Neuron (in vitro differentiated cells): Measurements from ENCODE around the gene FBH1.

Experiments
- H2AFZ ChIP-seq: one replicate; pipeline ENCODE4 v1.6.1; 2013; ENCODE audit warnings: low read depth, mild to moderate bottlenecking, inconsistent platforms, low read length, moderate library complexity
- H3K27me3 ChIP-seq: one replicate; pipeline ENCODE4 v1.6.1; 2013; ENCODE audit warnings: low read length; ENCODE audit not compliant: insufficient read depth
- H3K36me3 ChIP-seq: one replicate; pipeline ENCODE4 v1.6.1; 2013; ENCODE audit warnings: low read length; ENCODE audit not compliant: insufficient read depth
- H3K4me1 ChIP-seq: one replicate; pipeline ENCODE4 v1.6.1; 2013; ENCODE audit warnings: low read length; ENCODE audit not compliant: insufficient read depth
- H3K4me3 ChIP-seq: 2 replicates; pipeline ENCODE4 v1.5.1; 2013; ENCODE audit warnings: mild to moderate bottlenecking, low read length, moderate library complexity
- H3K9me3 ChIP-seq: one replicate; pipeline ENCODE4 v1.6.1; 2013; ENCODE audit warnings: low read length

FBH1 gene

DNA sequence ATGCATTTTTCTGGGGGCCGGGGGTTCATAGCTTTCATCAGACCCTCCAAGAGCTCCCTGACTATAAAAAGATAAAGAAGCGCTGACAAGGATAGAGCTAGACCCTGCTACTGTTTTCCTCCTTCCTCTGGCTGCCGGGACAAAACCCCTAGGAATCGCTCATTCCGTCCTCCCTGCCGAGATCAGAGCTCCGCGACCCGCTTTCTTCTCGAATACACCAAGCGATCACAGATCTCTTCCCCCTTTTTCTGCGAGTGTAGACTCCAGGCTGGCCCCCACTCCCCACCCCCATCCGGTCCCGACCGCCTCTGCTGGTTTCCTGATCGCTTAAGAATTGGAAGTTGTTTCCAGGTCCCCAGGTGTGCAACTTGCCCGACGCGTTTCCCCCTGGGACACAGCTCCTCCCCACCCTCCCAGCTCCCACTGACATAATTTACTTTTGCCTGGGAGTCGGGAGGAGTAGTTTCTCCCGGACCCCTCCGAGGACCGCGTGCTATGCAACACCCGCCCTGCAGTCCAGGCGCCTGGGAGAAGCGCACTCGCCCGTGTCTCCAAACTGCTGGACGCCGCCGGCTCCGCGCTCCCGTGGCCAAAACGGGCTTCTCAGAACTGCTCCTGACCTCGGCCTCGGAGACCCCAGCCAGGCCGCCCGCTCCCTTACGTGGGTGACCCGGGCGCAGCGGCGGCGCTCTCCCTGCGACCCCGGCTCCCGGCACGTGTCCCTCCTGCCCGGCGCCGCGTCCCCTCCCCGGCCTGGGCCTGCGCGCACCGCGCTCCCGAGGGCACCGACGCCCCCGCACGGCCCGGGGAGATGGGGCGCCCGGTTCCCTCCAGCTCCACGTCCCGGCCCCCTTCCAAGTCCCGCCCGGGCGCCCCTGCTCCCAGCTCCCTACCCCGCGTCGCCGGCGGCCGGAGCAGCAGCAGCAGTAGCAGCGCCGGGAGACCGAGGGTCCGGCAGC is 86.7 kb downstream of the FBH1 start:
- Histone ChIP-seq H3K4me3 (peak overlapping the region; percentile 40), H3K9me3 (peaks cover 1% of the 10 kb centered on the region), H3K4me1 (peaks cover 13% of the 10 kb centered on the region), H3K27me3 (peaks cover 59% of the 10 kb centered on the region), H2AFZ (peak overlapping the region; percentile 33), H3K36me3 (no peaks in the 10 kb centered on the region)

DNA sequence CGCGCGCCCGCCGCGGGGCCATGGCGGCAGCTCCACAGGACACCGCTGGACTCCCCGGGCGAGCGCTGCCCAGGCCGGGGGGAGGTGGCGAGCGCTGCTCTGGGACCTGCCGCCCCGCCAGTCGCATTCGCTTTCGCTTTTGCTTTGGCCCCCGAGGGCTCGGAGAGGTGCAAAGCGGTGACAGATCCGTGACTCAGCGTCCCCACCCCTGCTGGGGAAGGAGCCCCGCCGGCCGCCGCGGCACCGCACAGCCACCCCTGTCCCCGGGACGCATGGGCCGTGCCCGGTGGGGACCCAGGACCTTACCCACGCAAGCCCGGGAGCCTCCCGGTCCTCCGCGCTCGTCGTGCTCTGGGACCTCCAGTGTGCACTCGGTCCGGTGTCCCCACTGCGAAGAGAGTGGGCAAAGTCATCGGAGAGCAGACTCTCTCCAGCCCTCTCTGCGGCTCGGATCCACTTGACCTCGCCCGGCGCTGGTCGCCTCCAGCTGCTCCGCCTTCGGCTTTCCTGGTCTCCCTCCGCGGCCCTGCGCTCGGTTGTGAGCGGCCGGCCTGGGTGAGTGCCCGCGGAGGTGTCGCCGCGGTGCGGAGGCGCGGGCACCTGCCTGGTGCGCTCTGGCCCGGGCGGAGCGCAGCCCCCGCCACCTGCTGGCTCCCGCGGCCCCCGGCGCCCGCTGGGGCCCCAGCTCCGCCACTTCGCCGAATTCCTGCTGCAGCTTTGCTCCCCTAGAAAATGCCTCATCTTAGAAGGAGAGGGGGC is 87.6 kb downstream of the FBH1 start, which contains the start of gene IL15RA:
TSS of gene IL15RA (minus strand) at position 73 of the 759 bp plus-strand sequence. CDS start at position 22, 51 bp downstream.
- Histone ChIP-seq H3K4me1 (peaks cover 13% of the 10 kb centered on the region), H3K36me3 (no peaks in the 10 kb centered on the region), H3K9me3 (peaks cover 1% of the 10 kb centered on the region), H2AFZ (peak within 1 kb of the TSS; percentile 33), H3K4me3 (peak within 1 kb of the TSS; percentile 40), H3K27me3 (peaks cover 62% of the 10 kb centered on the region)

DNA sequence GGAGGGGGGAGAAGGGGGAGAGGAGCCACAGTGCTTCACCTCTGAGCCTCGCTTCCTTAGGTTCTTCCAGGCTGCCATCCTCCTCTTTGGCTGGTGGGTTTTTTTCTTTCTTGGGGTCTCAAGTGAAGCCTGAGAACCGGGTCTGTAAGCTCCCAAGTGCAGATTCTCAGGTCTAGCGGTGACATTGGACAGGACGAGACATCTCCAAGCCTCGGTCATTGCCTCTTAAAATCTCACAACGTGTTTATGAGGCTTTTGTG is 88.1 kb downstream of the FBH1 start:
- peaks cover 64% of the 10 kb centered on the region for H3K27me3 ChIP-seq
- no peak overlapping the region for H3K4me3 ChIP-seq
- peaks cover 1% of the 10 kb centered on the region for H3K9me3 ChIP-seq
- peak overlapping the region; percentile 14 for H2AFZ ChIP-seq
- H3K4me1 ChIP-seq: peaks cover 13% of the 10 kb centered on the region
- no peaks in the 10 kb centered on the region for H3K36me3 ChIP-seq

DNA sequence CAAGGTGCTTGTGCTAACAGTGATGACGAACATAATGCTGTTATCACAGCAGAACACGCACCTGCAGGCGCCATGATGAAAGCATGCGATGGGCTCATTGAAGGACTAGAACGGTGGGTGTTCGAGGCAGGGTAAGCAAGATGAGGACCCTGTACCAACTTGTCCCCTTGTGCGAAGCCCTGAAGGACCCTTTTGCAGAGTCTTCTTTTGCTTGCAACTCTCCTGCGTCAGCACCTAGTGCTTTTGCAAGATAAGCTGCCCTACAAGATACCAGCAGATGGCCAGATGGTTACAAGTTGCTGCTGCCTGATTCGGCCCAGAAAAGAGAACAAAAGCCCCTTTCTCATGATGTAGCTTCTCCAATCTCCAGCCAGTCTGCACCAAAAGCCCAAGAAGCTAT is 91.5 kb downstream of the FBH1 start:
- H3K9me3 ChIP-seq: peaks cover 1% of the 10 kb centered on the region
- H3K4me3 ChIP-seq: no peak overlapping the region
- no peak overlapping the region for H2AFZ ChIP-seq
- H3K27me3 ChIP-seq: peaks cover 47% of the 10 kb centered on the region
- H3K36me3 ChIP-seq: no peaks in the 10 kb centered on the region
- peaks cover 12% of the 10 kb centered on the region for H3K4me1 ChIP-seq

DNA sequence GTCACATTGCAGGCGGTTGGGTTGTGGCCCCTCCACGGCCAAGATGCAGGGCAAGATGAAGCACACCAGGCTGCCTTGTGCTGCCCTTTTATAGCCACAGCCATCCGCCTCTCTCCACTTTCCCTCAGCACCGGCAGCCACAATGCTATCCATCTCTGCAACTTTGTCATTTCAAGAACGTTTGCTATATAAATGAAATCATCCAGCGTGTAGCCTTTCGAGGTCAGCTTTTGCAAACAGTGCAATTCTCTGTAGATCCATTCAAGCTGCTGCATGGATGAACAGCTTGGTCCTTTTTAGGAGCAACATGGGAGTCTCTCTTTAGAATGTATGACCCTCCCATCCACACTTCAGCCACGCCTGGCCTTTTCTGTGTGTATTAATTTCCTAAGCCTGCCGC is 93.7 kb downstream of the FBH1 start:
- Histone ChIP-seq H3K9me3 (peaks cover 1% of the 10 kb centered on the region), H3K27me3 (peaks cover 35% of the 10 kb centered on the region), H3K4me1 (no peaks in the 10 kb centered on the region), H2AFZ (no peak overlapping the region), H3K4me3 (no peak overlapping the region), H3K36me3 (no peaks in the 10 kb centered on the region)

DNA sequence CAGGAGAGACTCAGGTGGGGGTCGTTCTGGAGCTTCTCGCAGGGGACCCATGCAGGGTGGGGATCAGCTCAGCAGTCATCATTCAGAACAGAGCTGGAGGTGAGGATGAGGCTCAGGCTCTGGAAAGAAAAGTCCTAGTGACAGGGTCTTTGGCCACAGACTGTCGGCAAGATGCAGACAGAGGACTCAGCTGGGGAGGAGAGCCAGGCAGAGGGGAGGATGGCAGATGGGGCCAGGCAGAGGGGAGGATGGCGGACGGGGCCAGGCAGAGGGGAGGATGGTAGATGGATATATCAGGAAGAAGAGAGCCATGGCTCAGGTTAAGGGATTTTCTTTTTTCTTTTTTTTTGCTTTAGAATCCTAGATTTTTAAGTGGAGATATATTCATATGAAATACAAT is 95.0 kb downstream of the FBH1 start:
- no peak overlapping the region for H3K4me3 ChIP-seq
- H3K36me3 ChIP-seq: no peaks in the 10 kb centered on the region
- no peaks in the 10 kb centered on the region for H3K9me3 ChIP-seq
- H3K4me1 ChIP-seq: no peaks in the 10 kb centered on the region
- H3K27me3 ChIP-seq: peaks cover 32% of the 10 kb centered on the region
- H2AFZ ChIP-seq: no peak overlapping the region
